ENCODE measurements around the gene CTBP2.

DNA sequence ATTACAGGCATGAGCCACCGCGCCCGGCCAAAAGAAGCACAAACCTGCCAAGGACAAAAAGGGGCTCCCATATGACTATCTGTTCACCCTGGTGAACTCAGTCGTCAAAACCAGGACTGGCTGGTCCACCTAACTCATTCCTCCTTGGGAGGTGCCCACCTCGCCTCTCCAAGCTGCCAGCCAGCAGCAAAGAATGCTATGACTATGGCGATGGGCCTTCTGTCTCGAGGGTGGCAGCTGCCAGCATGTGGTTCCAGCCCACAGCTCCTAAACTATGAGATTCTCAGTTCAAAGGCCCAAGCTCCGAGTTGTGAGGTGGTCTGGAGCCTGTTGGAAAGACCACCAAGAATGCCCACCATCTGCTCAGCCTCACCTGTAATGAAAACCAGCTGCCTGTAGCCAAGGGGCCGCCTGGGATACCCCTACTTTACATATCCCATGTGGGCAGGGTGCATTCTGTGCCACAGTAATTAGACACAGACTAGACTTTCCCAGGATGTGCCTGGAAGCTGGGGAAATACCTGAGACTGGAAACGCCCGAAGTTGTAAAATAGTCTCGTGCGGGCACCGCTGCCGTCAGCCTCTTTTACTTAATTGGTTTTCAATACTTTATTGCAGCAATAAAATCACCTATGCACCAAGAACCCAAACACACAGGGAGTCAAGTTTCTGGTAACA, 147.4 kb downstream of the CTBP2 start:
- TF ChIP-seq FOXM1 (IDR thresholded peaks at IDR 0.05; ENCODE audit: borderline replicate concordance) (no peak), SP1 (IDR thresholded peaks at IDR 0.05) (no peak), L3MBTL2 (conservative IDR thresholded peaks at IDR 0.05) (no peak), NFRKB (IDR thresholded peaks at IDR 0.05) (no peak), ZNF384 (IDR thresholded peaks at IDR 0.05) (no peak), SUZ12 (IDR thresholded peaks at IDR 0.05) (no peak), BHLHE40 (IDR thresholded peaks at IDR 0.05; ENCODE audit: borderline replicate concordance) (no peak), FOXK2 (IDR thresholded peaks at IDR 0.05) (no peak), TARDBP (IDR thresholded peaks at IDR 0.05) (no peak), ELF4 (IDR thresholded peaks at IDR 0.05) (no peak)
